ENCODE measurements around the gene MTUS2. TPM values are rescaled to one million over a fixed set of nuclear protein-coding genes. Genes with fewer than 3 reads are reported as not detected.

MTUS2 gene
- polyA plus RNA-seq, 1 donor, result 0.52 TPM

- no peak for DNase-seq
Observed at GRCh38 chr13:29509999-29510589, 690.0 kb downstream of the MTUS2 start.

DNA sequence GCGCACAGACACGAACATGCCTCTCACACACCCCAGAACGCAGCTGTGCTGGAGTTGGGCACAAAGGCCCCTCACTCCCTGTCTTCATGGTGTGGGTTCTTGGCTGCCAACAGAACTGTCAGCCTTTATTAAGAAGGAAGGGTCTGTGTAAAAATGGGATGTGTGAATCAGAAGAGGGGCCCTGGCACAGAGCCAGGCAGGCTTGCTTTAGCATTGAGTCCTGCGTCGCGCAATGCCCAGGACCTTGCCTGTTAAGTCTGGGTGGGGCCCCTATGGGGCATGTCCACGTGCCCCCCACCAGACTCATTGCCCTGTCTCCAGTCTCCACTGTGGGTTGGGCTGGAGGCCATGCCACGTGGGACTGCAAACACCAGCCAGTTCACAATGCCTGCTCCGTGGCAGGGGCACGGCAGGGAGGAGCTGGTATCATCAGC is 690.5 kb downstream of the MTUS2 start:
- DNase-seq, result no peak

- DNase-seq, result no peak
Observed at GRCh38 chr13:29511106-29511796, 691.1 kb downstream of the MTUS2 start.

GRCh38 chr13:29511980-29512379 is 691.8 kb downstream of the MTUS2 start:
- no peak for DNase-seq

- DNase-seq, result no peak
Observed at GRCh38 chr13:29513002-29513980, 693.2 kb downstream of the MTUS2 start.

DNA sequence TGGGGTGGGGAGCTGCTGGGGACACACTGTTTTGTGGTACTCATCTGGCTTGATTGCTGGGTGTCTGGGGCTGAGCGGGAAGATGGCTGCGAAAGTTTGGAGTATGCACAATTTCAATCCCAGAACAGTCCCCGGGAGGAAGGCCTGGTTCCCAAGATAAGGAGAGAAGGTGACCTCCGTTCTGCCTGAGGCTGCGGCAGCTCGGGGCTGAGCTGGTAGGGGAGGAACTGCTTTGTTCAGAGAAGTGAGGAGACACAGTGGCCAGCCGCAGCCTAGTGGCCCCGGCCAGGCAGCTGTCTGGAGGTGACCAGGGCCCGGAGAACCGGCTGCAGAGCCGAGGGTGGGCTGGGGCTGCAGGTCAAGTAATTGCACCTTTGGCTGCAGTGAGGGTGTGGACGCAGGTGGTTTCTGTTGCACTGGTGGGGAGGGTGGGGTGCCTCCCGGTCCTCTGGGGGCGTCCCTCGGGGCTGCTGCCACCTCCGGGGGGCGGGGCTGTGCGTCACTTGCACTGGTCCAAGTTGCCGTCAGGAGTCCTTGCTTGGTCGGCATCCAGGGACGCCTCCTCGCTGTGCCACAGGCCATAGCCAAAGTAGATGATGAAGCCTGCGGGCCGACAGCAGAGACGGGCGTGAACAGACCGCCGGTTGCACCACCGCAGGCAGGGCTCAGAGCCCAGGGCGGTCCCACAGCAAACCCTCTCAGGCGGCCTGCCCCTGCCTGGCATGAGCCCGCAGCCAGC is 694.0 kb downstream of the MTUS2 start:
- DNase-seq, result no peak

- no peak for DNase-seq
Observed at GRCh38 chr13:29514720-29515310, 694.7 kb downstream of the MTUS2 start.

DNA sequence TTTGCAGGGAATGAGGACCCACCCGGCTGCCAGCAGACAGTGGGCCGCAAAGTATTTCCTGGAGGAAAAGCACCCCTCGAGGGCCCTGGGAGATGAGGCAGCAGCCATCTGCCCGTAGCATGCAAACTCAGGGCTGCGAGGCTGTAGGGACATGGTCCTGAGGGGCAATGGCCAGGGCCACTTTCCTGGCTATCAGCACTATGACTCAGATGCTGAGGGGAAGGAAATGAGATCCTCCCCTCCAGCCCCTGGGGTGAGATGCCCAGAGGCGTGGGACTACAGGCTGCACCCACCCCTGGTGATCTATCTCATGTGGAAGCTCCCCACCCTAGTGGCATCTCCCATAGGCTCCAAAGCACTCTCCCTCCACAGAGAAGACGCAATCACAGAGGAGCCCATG is 695.2 kb downstream of the MTUS2 start:
- DNase-seq, result no peak

DNA sequence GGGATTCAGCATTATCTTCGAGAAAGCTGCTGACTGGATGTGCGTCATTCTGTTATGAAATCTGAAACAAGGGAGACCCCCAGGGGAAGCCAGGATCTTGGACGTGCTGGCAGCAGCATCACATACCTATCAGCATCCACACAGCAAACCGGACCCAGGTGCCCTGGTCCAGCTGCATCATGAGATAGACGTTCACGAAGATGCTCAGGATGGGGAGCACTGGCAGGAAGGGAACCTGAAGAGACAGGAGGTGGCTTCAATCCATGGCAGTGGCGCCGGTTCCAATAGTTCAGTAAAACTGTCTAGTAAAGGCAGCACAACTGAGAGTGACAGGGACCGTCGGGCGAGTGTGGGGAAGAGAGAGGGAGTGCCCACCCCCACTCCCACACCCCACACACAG is 695.9 kb downstream of the MTUS2 start:
- no peak for DNase-seq

DNA sequence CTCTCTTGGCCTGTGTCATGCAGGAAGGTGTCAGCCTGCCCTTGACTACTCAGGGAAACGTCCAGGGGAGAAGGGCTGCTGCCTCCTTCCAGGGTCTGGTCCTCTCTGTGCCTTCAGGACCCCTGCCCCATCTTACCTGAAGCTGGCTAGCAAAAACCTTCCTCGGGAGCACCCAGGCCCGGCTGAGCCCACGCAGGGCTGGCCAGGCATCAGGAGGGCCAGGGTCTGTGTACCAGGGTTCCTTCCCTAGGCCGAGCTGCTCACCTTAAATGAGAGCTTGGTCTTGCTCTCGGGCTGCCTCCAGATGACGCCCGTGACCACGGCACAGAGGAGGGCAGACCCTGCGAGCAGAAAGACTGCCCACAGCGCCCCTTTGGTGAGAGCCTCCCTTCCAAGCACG is 696.7 kb downstream of the MTUS2 start:
- no peak for DNase-seq

DNA sequence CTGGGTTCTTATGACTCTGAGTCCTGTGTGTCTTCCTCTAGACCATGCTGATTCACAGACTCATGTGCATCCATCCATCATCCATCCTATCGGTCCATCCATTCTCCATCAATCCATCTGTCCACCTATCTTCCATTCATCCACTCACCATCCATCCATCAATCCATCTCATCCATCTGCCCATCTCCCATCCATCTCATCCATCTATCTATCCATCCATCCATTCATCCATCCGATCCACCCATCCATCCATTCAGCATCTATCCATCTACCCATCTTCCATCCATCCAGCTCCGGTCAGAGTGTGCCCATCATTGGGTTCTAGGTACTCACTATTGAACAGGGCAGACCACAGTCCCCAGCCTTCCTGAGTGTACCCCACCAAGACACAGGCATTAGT is 699.8 kb downstream of the MTUS2 start:
- no peak for DNase-seq

DNA sequence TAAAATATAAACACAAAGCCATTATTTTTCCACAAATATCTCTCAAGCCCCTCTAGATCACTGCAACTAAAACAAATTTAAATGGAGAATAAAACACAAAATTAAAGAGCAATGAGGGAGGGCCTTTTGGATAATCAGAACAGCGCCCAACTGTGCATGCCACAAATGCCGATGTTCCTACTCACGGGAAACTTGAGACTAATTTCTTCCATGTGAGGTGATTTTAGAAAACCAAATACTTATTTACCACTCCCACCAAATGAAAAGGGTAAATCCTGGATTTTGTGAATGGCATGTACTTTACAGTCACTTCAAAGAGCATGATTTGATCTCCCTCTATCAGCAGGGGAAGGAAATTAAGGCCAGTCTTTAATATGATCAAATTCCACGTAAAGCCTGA is 700.5 kb downstream of the MTUS2 start:
- no peak for DNase-seq

DNA sequence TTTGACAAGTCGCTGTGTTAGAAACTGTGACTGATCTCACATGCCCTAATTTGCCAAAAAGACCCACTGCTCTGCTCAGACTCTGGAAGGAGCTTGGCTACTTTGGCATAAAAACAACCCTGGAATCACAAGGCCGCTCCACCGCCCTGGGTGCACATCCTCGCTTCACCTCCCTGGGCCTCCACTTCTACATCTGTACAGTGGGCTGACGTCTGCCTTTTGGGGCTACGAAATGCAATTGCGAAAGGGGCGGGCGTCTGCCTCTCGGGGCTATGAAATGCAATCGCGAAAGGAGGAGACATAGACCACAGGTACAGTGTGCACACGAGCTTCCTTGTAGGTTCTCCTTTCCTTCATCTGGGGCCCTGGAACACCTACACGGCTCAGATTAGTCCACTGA is 701.2 kb downstream of the MTUS2 start:
- no peak for DNase-seq

- DNase-seq, result no peak
Observed at GRCh38 chr13:29522044-29522685, 702.0 kb downstream of the MTUS2 start.

- DNase-seq, result no peak
Observed at GRCh38 chr13:29523199-29523961, 703.2 kb downstream of the MTUS2 start.

DNA sequence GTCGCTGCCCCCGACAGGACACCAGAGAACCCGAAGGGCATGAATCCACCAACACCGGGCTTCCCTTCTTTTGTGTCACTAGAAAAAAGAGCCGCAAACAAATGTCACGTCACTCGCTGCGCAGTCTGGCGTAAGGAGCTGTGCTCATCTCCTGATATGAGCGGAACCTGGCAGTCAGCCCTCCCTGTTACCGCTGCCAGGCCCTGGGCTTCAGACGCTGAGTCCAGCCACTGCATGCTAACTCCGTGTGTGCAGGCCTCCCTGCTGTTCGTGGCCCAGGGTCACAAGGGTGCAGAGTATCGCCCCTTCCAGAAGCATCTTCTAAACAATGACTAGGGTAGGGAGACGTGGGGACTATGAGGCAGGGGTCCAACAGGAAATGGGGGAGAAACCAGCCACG is 704.0 kb downstream of the MTUS2 start:
- no peak for DNase-seq

- DNase-seq, result no peak
Observed at GRCh38 chr13:29524641-29525040, 704.5 kb downstream of the MTUS2 start.

- no peak for DNase-seq
Observed at GRCh38 chr13:29525757-29526156, 705.6 kb downstream of the MTUS2 start.

- DNase-seq, result no peak
Observed at GRCh38 chr13:29526741-29527140, 706.6 kb downstream of the MTUS2 start.

DNA sequence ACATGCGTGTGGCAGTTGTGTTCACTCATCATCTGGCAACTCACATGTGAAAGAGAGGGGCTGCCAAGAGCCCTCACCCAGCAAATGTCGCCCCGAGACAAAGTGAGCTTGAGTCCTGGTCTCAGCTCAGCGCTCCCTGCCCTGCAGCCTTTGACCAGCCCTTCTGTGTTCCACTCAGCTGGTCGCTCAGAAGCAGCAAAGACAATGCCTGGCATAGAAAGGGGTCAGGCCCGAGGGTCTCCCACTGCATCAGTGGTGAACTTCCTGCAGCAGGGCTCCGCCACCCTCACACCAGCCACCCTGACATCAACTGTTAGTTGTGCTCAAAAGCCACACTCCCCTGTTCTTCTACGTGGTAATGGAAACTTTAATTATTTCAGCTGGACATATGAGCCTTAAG is 707.4 kb downstream of the MTUS2 start:
- DNase-seq, result no peak

DNA sequence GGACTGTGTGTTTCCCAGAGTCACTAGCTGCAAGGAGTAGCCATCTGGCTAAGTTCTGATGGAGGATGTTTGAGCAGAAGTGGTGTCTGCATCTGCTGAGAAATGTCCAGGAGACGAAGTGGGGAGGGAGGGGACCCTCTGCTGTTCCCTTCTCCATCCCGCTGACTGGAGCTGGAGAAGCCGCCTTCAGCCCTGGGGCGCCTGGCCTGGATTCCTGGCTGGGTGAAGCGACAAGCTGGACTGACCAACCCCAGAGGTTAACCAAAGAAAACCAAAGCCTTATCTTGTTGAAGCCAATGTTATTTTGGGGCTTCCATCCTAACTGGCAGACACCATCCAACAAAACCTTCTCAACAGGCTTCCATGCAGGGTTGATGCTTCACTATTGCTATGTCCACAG is 707.8 kb downstream of the MTUS2 start:
- no peak for DNase-seq
